GM19463 (cell line): ENCODE results near the gene COPZ1.
"Not testable (repeated sequence)": the region's sequence is repeated elsewhere in the genome, so short reads cannot be mapped to it uniquely, and the experiment has no call there.

Experiments used
- ATAC-seq: cut with Tn5 transposase; IDR thresholded peaks from one replicate; pipeline ENCODE4 v1.9.1; 2021; ENCODE audit warnings: mild to moderate bottlenecking, moderate library complexity; ENCODE audit not compliant: unreplicated experiment

Gene COPZ1

DNA sequence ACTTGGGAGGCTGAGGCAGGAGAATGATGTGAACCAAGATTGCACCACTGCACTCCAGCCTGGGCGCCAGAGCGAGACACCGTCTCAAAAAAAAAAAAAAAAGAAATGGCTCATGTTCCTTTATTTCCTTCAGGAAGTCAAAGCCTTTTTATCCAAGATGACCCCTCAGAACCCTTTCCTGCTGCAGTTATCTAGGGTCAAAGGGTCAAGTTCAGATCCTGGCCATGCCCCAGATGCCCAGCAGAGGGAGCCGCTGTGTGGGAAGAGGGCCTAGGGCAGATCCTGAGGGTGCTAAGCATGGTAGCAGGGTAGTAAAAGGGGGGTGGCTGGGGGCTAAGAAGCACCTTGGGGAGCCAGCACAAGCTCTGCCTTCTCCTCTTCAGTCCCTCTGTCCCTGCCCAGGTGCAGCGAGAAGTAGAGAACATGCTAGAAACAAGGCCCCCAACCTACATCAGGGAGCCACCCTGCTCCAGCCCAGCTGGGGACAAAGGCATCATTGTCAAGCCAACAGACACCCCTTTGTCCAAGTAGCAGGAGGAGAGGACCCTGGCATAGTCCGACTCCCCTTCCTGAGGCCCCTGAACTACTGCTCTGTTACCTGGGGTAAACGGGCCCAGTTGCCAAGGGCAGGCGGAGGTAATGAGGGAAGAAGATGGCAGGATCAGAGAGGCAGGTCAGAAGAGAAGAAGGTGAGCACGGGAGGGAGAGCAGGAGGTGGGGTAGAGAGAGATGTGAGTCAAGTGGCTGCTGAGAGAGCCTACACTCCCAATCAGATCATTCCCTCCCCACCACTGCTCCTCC is 30.6 kb upstream of the COPZ1 start:
- no peak for ATAC-seq

DNA sequence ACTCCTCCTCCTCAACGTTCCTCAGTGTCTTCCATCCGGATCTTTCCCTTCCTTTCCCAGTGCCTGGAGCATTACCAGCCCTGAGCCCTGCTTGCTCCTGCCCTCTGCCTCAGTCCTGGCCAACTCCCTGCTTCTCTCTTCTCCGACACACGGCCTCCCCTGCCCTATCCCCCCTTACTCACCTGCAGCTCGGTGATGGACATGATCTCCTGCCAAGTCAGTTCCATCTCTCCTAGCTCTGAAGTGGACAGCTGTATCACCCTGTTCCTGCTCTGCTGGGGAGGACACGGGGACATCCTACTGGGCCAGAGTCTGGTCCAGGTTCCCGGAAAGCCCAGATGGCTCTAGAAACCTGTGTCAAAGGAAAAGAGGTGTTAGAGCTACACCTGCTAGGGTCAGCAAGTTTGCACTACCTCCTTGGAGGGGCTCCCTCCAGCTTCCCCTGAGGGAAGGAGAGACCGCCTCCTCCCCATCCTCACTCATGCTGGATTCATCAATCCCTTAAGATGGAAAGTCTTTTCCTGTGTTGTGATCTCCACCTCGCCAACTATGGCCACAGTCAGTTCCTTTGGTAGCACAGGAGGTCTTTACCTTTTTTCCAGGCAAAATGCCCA is 29.9 kb upstream of the COPZ1 start:
- no peak for ATAC-seq

DNA sequence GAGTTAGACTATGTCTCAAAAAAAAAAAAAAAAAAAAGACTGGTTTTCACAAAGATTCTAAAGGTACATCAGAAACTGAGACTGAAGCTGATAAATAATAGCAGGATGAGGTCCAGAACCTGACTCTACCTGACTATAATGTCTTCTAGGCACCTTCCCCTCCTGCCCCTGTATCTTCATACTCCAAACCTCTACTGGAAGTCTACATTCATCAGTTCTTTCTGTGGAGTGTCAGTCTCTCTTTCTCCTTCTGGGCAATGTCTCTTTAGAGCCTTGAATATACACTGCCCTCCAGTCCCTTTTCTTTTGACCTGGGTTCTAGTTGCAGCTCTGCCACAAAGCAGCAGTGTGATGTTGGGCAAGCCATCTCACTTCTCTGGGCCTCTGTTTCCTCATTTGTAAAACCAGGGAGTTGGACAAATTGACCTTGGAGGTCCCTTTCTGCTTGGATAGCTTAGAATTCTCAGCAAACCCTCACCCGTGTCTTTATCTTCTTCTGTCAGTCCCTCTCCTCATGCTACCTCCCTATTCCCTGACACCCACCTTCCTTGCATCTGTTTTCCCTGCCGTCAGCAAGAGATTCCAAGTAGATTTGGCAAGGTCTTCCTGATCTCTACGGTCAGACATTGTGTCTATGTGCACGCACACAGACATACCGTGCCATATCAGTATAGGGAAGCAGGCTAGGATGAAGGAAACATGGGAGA is 28.4 kb upstream of the COPZ1 start:
- no peak for ATAC-seq

DNA sequence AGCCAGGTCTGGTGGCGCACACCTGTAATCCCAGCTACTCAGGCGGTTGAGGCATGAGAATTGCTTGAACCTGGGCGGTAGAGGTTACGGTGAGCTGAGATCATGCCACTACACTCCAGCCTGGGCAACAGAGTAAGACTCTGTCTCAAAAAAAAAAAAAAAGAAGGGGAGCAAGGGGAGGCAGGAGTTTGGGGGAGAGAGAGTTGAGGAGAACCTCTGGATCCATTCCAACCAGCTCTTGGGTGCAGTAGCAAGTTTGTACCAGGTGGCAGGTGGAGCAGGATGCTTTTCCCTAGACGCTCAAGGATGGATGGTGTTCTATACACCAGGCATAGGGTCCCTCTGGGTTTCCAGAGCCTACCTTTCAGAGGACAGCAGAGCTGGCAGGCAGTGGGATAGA is 26.0 kb upstream of the COPZ1 start:
- no peak for ATAC-seq

DNA sequence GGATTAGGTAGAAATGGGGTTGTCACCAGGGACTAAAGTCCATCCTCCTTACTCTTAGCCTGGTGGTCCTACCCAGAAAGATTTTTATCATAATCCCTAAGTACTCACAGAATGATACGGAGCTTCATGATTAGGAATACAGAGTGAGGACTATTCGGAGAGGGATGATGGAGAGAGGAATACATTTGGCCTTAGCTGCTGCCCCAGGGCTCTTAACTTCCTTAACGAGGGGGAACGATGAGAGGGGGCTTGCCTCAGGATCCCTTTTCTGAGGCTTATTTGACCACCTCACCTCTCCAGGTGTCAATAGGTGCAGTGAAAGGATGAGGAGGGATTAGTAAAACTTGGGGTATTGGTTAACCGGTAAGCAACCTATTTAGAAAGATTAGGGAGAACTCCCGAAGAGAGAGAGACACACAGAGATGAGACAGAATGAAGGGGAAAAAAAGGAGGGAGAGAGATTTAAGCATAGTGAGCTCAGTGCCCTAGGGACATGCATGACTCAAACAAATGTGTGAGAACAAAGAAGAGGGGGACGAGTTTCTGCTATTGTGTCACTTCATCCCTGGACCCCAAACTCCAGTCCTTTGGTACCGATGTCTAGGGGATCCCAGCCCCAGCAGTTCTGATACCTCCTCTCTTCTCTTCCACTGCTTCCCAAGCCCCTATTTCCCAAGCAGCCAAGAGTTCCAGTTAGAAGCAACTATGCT is 25.3 kb upstream of the COPZ1 start:
- no peak for ATAC-seq

DNA sequence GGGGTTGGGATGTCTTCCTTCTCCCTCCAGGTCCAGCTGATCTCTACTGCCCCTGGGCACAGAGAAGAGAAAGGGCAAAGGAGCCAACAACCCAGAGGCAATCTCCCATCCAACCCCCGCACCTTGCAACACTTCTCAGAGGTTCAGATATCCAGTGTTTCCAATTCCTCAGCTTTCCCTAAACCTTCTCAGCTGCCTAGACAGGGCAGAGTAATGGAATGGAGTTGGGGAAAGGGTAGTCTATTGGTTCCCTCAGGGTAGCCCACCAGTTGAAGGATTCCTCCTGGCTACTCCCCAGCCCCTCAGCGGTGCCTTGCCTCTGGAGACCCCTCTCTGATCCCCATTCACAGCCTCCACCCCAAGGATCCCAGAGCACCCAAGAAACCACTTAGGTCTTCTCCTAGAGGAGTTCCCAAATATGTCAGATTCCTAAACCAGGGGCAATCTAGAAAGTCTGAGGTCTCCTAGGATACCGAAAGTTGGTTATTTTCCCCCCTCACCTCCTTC is 24.7 kb upstream of the COPZ1 start:
- no peak for ATAC-seq

DNA sequence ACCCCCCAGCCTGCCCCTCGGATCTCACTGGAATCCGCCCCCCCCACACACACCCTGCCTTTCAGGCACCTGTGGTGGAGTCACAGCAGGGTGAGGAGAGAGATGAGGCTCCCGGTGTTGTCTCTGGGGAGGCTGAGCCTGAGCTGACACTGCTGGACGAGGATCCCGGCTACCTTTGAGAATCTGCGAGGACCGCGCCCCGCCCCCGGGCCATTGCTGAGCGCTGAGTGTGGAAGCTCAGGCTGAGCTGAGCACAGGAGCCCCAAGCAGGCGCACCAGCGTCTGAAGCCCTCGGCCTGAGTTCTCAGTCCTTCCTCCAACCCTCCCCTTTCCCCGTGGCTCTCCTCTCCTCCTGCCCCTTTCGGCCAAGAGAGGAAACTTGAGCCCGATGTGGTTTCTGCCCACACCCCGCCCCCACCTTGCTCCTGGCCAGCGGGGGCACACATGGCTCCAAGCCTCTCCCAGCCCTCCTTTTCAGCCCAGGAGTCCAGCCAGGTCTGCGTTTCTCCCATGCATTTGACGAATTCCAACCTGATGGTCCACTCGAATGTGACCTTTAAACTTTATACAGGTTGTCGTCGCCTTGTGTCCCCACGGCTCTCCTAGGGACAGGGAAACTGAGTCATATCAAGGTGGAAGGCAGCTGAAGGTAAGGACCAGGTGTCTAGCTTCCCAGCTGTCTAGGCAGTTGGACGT is 24.1 kb upstream of the COPZ1 start, which contains the start of gene NFE2:
Gene NFE2, minus strand, starts transcription at position 284 of the 696 bp plus-strand sequence. CDS start 5,767 bp downstream, outside the sequence.
- ATAC-seq: no peak

DNA sequence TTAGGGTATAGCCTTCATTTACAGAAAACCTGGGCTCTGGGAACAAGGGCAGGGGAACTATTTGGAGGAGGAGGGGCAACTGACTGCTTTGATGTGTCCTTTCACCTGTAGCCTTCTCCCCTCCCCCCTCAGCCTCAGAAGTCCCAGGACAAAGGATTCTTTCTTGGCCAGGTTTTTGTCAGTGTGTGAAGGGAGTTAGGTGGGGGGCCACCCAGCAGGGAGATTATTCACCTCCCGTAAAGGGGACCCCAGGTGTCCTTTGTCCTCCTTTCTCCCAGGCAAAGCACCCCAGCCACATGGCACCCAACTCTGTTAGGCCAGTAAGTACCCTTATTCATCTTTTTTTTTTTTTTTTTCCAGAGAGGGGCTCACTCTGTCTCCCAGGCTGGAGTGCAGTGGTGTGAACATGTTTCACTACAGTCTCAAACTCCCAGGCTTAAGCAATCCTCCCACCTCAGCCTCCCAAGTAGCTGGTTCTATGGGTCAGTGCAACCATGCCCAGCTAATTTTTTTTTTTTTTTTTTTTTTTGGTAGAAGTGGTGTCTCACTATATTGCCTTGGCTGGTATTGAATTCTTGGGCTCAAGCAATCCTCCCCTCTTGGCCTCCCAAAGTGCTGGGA is 23.4 kb upstream of the COPZ1 start:
- no peak for ATAC-seq

DNA sequence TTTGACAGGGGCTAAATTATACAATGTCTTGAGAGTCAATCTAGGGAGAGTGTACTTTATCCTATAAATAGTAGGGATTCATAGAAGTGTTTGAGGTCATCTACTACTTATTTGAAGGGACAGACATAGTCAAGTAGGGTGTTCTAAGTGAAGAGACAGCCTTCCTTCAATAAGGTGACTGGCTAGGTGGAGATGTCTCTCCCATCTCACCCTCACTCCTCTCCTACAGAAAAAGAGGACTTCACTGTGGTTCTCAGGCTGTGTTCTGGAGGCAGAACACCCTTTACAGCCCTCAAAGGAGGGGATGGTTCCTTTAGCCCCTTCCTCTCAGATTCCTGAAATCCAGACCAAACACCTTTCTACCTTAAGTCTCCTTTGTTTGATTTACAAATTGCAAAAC is 21.3 kb upstream of the COPZ1 start:
- ATAC-seq: no peak

DNA sequence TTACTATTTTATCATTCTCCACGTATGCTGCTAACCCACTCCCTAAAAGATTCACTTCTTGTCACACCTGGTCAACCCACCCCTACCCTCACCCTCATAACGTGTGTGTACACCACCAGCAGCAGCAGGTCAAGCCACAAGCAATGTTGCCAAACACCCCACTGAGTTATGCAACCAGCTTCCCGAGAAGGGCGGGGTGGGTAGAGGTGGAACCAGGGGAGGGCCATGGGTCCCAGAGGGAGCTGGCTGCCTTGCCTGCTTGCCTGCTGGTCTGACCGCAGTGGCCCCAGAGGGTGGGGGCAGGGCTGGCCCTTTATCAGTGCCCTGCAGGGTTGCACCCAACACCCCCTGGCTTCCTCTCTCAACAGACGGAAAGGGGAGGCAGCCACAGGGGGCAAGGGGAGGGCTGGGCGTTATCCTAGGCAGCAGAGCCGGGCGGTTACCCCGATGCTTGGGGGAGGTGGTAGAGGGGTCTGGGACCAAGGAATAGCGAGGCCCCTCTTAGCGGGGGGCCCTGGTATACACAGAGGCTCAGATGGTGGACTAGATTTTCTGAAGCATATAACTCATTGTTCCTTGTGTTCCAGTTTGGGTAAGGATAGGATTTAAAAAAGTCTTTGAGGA is 20.6 kb upstream of the COPZ1 start:
- ATAC-seq: no peak

DNA sequence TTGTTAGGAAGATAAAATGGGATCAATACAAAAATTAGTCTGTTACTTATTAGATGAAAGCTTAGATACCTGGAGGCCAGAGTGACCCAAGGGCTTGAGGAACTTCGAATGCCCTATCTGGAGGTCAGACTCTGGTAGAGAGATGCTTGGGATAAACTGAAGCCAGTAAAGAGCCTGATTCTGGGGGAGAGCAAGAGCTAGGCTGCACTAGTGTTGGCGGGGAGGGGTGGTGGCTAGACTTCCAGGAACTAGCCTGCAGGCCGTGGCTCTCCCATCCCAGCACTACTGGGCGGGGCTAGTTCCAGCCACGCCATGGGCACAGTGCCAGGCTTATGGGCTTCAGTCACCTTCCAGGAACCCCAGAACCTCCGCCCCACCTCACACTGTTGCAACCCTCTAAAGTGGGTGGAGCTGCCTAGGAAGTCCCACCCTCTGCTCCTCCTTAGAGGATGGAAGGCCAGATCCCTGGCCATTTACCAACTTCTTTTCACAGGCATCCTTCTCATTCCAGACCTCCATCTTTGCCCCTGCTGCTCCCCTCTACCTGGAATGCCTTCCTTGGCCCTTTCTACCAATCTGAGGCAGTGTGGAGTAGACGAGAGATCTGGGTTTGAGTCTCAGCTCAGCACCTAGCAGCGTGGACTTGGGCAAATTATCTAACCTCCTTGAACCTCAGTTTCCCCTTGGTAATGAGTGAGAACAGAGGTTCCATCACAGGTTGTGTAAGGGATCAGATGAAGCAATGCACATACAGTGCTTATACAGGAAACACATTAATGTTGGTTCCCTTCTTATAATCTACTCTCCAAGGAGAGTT is 17.8 kb upstream of the COPZ1 start:
- ATAC-seq: no peak

DNA sequence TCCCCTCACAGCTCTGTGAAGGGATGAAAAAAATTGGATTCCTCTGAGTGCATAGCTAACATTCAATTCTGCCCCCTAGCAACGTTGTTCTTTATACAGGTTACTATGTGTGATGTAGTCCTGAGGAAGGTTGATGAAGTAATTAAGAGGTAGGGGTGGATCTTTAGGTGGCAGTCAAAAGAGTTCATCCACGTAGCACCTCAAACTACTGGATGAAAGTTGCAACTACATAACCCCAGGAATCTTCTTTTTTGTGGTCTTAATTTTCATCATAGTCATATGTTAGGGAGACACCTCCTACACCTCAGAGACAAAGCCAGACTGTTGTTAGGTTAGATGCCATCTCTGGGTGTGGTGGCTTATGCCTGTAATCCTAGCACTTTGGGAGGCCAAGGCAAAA is 13.9 kb upstream of the COPZ1 start:
- ATAC-seq: no peak

DNA sequence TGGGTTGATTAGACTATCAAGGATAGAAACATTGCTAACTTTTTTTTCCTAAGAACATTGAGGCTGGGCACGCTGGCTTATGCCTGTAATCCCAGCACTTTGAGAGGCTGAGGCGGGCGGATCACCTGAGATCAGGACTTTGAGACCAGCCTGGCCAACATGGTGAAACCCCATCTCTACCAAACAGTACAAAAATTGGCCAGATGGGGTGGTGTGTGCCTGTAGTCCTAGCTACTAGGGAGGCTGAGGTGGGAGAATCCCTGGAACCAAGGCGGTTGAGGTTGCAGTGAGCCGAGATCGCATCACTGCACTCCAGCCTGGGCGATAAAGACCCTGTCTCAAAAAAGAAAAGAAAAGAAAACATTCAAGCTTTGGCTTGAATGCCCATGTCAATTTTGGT is 12.6 kb upstream of the COPZ1 start:
- ATAC-seq: not testable (repeated sequence)

DNA sequence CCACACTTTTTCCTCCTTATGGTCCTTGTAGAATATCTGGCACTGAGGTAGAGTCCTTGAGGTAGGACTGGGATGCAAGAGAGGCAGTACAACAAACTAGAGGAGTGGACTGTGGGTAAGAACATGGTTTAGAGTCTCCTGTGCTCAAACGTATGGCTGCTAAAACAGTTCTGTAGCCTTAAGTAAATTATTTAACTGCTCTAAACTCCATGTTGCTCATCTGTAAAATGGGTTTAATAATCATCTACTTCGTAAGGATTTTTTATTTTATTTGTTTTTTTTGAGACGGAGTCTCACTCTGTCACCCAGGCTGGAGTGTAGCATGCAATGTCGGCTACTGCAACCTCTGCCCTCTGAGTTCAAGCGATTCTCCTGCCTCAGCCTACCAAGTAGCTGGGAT is 3.6 kb upstream of the COPZ1 start:
- no peak for ATAC-seq

DNA sequence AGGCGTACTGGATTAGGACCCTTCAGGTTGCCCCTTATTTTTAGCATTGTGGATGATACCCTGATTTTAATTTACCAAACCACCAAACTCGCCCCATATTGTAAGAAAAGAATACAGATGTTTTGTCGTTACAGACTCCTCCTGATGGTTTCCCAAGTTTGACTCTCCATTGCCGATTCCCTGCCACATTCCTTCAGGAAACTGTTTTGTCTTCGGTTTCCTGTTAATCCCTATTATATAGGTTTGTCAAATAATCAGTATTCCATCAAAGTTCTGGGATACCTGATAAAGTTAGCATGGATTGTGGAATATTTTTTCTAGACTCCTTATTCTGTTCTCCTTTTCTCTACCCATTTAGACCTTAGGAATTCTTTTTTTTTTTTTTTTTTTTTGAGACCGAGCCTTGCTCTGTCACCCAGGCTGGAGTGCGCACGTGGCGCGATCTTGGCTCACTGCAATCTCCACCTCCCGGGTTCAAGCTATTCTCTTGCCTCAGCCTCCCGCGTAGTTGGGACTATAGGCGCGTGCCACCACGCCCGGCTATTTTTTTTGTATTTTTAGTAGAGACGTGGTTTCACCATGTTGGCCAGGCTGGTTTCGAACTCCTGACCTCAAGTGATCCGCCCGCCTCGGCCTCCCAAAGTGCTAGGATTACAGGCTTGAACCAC is 645 bp downstream of the COPZ1 start:
- ATAC-seq: not testable (repeated sequence)

DNA sequence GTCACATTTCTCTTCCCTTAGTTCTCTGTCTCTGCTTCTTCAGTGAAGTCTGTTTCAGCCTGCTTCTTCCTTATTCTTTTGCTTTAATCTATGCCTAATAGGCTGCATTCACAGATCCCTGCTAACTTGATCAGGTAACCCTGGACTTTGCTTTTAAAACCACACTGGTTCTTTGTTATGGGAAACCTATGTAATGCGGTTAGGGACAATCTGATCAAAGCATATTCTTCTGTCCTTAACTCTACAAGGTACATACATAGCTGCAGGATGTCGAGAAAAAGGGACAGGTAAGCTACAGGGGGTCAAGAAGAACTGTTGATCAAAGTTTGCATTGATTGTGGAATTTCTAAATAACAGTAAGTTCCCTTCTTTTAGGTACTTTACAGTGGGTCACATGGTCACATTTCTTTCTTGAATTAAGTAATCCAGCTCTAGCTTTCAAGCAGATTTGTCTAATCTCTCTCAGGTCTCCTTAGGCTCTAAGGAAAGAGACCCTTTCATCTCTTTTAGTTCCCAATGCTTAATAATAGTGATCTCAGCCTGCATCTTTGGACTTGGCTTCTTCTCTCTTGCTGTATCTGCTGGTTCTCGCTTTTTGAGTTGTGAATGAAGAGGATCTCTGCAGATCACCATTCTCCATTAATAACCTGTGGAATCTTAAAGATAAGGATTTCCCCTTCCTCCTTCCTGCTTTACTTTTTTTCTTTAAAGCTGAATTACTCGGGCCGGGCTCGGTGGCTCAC is 3.8 kb downstream of the COPZ1 start:
- no peak for ATAC-seq

DNA sequence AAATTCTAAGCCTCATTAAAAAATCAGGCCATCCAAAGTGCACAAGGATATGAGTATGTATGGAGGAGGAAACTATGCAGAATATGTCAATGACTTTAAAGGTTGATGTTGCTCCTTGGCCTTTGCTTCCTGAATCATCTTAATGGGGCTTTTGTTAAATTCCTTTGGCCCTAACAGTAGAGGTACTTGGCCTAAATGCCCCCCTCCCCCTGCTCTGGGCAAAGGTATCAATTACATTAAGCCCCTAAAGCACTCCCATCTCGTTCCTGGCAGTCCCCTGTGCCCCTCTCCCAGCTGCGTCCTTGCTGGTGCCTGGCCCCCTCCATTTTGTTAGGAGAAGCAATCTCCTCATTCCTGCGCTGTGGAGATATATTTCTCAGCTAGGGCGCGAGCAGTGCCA is 4.8 kb downstream of the COPZ1 start:
- no peak for ATAC-seq

DNA sequence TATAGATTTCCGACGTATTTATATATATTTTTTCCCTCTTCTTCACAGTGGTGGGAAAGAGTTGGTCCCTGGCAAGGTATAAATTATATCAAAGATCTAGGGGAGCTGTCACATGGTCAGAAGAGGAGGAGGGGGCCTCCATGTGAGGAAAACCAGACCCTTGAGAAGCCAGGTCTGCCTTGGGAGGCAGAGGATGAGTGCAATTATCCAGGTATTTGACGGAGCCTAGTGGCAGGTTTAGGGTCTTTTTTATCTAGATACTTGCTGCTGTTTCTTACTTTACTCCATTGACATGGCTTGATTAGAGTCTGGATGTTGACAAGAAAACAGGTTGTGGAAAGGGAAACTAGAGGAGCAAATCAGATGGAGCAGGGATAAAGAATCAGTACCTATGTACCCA is 5.5 kb downstream of the COPZ1 start:
- no peak for ATAC-seq
